Measurements from ENCODE around the gene NIFK. TPM values are rescaled to one million over a fixed set of nuclear protein-coding genes. Genes with fewer than 3 reads are reported as not detected.

NIFK gene
- total and polyA plus RNA-seq, 2 experiments from 2014 or later: 56.2 to 107 TPM

GRCh38 chr2:121690095-121690494 is 46.6 kb downstream of the NIFK start:
- Histone ChIP-seq H2AFZ (no peak overlapping the region), H3K4me1 (ENCODE audit: insufficient read depth) (0 out of 2 replicates have a peak, but pooled peaks cover 3% of the 10 kb centered on the region), H3K27me3 (replicated peaks; ENCODE audit: insufficient read depth) (no peaks in the 10 kb centered on the region), H3K9me2 (ENCODE audit: insufficient read depth) (no peaks in the 10 kb centered on the region), H4K20me1 (ENCODE audit: insufficient read depth) (no peaks in the 10 kb centered on the region), H3K4me2 (ENCODE audit: unreplicated experiment) (no peak overlapping the region), H3K4me3 (no peak overlapping the region), H3K9ac (no peak overlapping the region), H3F3A (ENCODE audit: insufficient read depth) (0 out of 2 replicates have a peak, but pooled peaks cover 6% of the 10 kb centered on the region), H3K79me2 (ENCODE audit: insufficient read depth) (no peaks in the 10 kb centered on the region), H3K36me3 (ENCODE audit: low read depth) (no peaks in the 10 kb centered on the region), H3K27ac (no peak overlapping the region), H3K9me3 (ENCODE audit: low read depth) (no peaks in the 10 kb centered on the region)
- whole genome bisulfite sequencing, 2 experiments (ENCODE audit: low coverage in 1 of 2, low lambda C conversion rate in 2 of 2, missing lambda C conversion rate in 2 of 2): 71 to 72% methylated on average over 6 of the region's 6 CpGs
- in situ Hi-C loops (cut with MboI): no loop called here
- peak; percentile 28 for DNase-seq
- TF ChIP-seq EZH2 (IDR thresholded peaks at IDR 0.05; ENCODE audit: insufficient read depth, poor library complexity, severe bottlenecking) (no peak), EZH2phosphoT487 (IDR thresholded peaks at IDR 0.05; ENCODE audit: insufficient read depth, low read depth) (no peak)

GRCh38 chr2:121689356-121689755 is 47.3 kb downstream of the NIFK start:
- no peaks in the 10 kb centered on the region for H3K36me3 ChIP-seq (ENCODE audit: low read depth)
- H3K9ac ChIP-seq: no peak overlapping the region
- H3K27ac ChIP-seq: no peak overlapping the region
- no peaks in the 10 kb centered on the region for H3K9me2 ChIP-seq (ENCODE audit: insufficient read depth)
- no peaks in the 10 kb centered on the region for H3F3A ChIP-seq (ENCODE audit: insufficient read depth)
- H2AFZ ChIP-seq: no peak overlapping the region
- peak; percentile 64 for DNase-seq
- no peak overlapping the region for H3K4me3 ChIP-seq
- H3K4me2 ChIP-seq (ENCODE audit: unreplicated experiment): no peak overlapping the region
- in situ Hi-C loops (cut with MboI): no loop called here
- H3K27me3 ChIP-seq (replicated peaks; ENCODE audit: insufficient read depth): no peaks in the 10 kb centered on the region
- no peaks in the 10 kb centered on the region for H4K20me1 ChIP-seq (ENCODE audit: insufficient read depth)
- H3K9me3 ChIP-seq (ENCODE audit: low read depth): no peaks in the 10 kb centered on the region
- no peak for TF ChIP-seq EZH2 (IDR thresholded peaks at IDR 0.05; ENCODE audit: insufficient read depth, poor library complexity, severe bottlenecking)
- TF ChIP-seq EZH2phosphoT487 (IDR thresholded peaks at IDR 0.05; ENCODE audit: insufficient read depth, low read depth): no peak
- no peaks in the 10 kb centered on the region for H3K79me2 ChIP-seq (ENCODE audit: insufficient read depth)
- WGBS, 2 experiments (ENCODE audit: low coverage in 1 of 2, low lambda C conversion rate in 2 of 2, missing lambda C conversion rate in 2 of 2): 32 to 37% methylated on average over 4 of the region's 4 CpGs
- 0 out of 2 replicates have a peak, but pooled peaks cover 3% of the 10 kb centered on the region for H3K4me1 ChIP-seq (ENCODE audit: insufficient read depth)

GRCh38 chr2:121688820-121689219 is 47.9 kb downstream of the NIFK start:
- H3K27me3 ChIP-seq (replicated peaks; ENCODE audit: insufficient read depth): no peaks in the 10 kb centered on the region
- H3K9me3 ChIP-seq (ENCODE audit: low read depth): no peaks in the 10 kb centered on the region
- in situ Hi-C loops (cut with MboI): no loop called here
- no peak overlapping the region for H2AFZ ChIP-seq
- no peaks in the 10 kb centered on the region for H3F3A ChIP-seq (ENCODE audit: insufficient read depth)
- no peak overlapping the region for H3K27ac ChIP-seq
- H3K4me2 ChIP-seq (ENCODE audit: unreplicated experiment): no peak overlapping the region
- 81 to 89% methylated on average over 2 of the region's 2 CpGs for WGBS, 2 experiments (ENCODE audit: low coverage in 1 of 2, low lambda C conversion rate in 2 of 2, missing lambda C conversion rate in 2 of 2)
- no peaks in the 10 kb centered on the region for H3K36me3 ChIP-seq (ENCODE audit: low read depth)
- H3K79me2 ChIP-seq (ENCODE audit: insufficient read depth): no peaks in the 10 kb centered on the region
- no peaks in the 10 kb centered on the region for H4K20me1 ChIP-seq (ENCODE audit: insufficient read depth)
- H3K4me1 ChIP-seq (ENCODE audit: insufficient read depth): no peaks in the 10 kb centered on the region
- TF ChIP-seq EZH2phosphoT487 (IDR thresholded peaks at IDR 0.05; ENCODE audit: insufficient read depth, low read depth): no peak
- no peak for TF ChIP-seq EZH2 (IDR thresholded peaks at IDR 0.05; ENCODE audit: insufficient read depth, poor library complexity, severe bottlenecking)
- H3K9ac ChIP-seq: no peak overlapping the region
- H3K4me3 ChIP-seq: no peak overlapping the region
- DNase-seq: no peak
- no peaks in the 10 kb centered on the region for H3K9me2 ChIP-seq (ENCODE audit: insufficient read depth)

- Histone ChIP-seq H3K27ac (no peak overlapping the region), H3F3A (ENCODE audit: insufficient read depth) (no peaks in the 10 kb centered on the region), H3K36me3 (ENCODE audit: low read depth) (no peaks in the 10 kb centered on the region), H3K9ac (no peak overlapping the region), H3K79me2 (ENCODE audit: insufficient read depth) (no peaks in the 10 kb centered on the region), H3K4me2 (ENCODE audit: unreplicated experiment) (no peak overlapping the region), H3K9me2 (ENCODE audit: insufficient read depth) (no peaks in the 10 kb centered on the region), H3K4me3 (no peak overlapping the region), H3K4me1 (ENCODE audit: insufficient read depth) (no peaks in the 10 kb centered on the region), H4K20me1 (ENCODE audit: insufficient read depth) (no peaks in the 10 kb centered on the region), H2AFZ (no peak overlapping the region), H3K27me3 (replicated peaks; ENCODE audit: insufficient read depth) (no peaks in the 10 kb centered on the region), H3K9me3 (ENCODE audit: low read depth) (no peaks in the 10 kb centered on the region)
- in situ Hi-C loops (cut with MboI): no loop called here
- 42 to 58% methylated on average over 2 of the region's 2 CpGs for WGBS, 2 experiments (ENCODE audit: low coverage in 1 of 2, low lambda C conversion rate in 2 of 2, missing lambda C conversion rate in 2 of 2)
- TF ChIP-seq EZH2 (IDR thresholded peaks at IDR 0.05; ENCODE audit: insufficient read depth, poor library complexity, severe bottlenecking): no peak
- no peak for TF ChIP-seq EZH2phosphoT487 (IDR thresholded peaks at IDR 0.05; ENCODE audit: insufficient read depth, low read depth)
- DNase-seq: no peak
These were observed 49.8 kb downstream of the NIFK start for GRCh38 chr2:121686902-121687301.

DNA sequence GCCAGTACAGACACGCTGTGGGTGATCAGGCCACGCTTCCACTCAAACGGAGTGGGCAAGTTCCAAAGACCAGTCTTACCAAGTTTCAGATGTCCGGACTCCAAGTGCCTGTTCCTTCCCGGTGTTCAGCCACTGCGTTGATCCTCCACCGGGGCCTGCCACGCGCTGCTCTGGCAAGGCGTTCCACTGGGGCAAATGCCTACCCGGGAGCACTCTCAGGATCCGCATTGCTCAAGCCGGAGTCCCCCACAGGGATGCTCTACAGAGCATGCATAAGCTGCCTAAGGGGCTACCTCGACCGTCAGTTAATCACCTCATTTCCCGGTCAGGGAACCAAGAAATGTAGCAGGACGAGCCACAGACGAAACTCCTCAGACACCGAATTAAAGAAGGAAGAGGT is 50.5 kb downstream of the NIFK start:
- H3K4me2 ChIP-seq (ENCODE audit: unreplicated experiment): no peak overlapping the region
- no peaks in the 10 kb centered on the region for H3F3A ChIP-seq (ENCODE audit: insufficient read depth)

More for the DNA sequence above, 50.5 kb downstream of the NIFK start:
- DNase-seq: no peak
- in situ Hi-C loops (cut with MboI): no loop called here
- no peak overlapping the region for H2AFZ ChIP-seq
- H3K27ac ChIP-seq: no peak overlapping the region
- H3K9me3 ChIP-seq (ENCODE audit: low read depth): no peaks in the 10 kb centered on the region
- H3K9me2 ChIP-seq (ENCODE audit: insufficient read depth): no peaks in the 10 kb centered on the region
- H3K9ac ChIP-seq: no peak overlapping the region
- no peaks in the 10 kb centered on the region for H3K79me2 ChIP-seq (ENCODE audit: insufficient read depth)
- WGBS, 2 experiments (ENCODE audit: low coverage in 1 of 2, low lambda C conversion rate in 2 of 2, missing lambda C conversion rate in 2 of 2): 81 to 84% methylated on average over 19 of the region's 19 CpGs
- H3K27me3 ChIP-seq (replicated peaks; ENCODE audit: insufficient read depth): no peaks in the 10 kb centered on the region
- H4K20me1 ChIP-seq (ENCODE audit: insufficient read depth): no peaks in the 10 kb centered on the region
- no peaks in the 10 kb centered on the region for H3K36me3 ChIP-seq (ENCODE audit: low read depth)
- TF ChIP-seq EZH2phosphoT487 (IDR thresholded peaks at IDR 0.05; ENCODE audit: insufficient read depth, low read depth): no peak
- no peak for TF ChIP-seq EZH2 (IDR thresholded peaks at IDR 0.05; ENCODE audit: insufficient read depth, poor library complexity, severe bottlenecking)
- H3K4me1 ChIP-seq (ENCODE audit: insufficient read depth): no peaks in the 10 kb centered on the region
- H3K4me3 ChIP-seq: no peak overlapping the region

Measured in GM23248 (cell line).